Activated CD8-positive, alpha-beta memory T cell treated with anti-CD3 and anti-CD28 coated beads, Interleukin-2, amount 50 U/mL, for 1 hour (primary cell): ENCODE data around the gene ASB16.

Experiments used
- DNase-seq: peaks from one replicate; pipeline ENCODE4 v3.0.0-alpha.2; 2020; ENCODE audit errors: extremely low read depth

The ASB16 gene

DNA sequence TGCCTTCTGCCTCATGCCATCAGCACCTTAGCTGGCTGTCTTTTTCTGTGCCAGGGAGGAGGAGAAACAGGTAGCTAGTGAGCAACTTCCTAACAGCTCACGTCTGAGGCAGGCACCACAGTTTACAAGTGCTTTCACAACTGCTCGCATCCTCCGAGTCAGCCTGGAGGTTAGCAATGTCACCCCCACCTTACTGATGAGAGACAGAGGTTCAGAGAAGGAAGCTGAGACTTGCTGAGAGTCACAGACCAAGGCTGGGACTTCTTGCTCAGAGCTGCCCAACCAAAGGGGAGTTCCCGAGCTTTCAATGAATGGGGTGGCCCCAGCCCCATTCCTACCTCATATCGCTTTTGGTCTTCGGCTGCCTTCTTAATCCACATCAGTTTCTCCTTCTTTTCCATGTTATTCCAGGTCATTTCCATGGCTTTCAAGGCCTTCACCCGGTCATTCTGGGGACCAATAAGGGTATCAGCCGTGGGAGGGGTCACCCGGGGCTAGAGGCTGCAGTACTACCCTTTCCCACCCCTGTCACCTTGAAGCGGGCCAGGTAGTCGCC is 39.4 kb downstream of the ASB16 start:
- DNase-seq: no peak

DNA sequence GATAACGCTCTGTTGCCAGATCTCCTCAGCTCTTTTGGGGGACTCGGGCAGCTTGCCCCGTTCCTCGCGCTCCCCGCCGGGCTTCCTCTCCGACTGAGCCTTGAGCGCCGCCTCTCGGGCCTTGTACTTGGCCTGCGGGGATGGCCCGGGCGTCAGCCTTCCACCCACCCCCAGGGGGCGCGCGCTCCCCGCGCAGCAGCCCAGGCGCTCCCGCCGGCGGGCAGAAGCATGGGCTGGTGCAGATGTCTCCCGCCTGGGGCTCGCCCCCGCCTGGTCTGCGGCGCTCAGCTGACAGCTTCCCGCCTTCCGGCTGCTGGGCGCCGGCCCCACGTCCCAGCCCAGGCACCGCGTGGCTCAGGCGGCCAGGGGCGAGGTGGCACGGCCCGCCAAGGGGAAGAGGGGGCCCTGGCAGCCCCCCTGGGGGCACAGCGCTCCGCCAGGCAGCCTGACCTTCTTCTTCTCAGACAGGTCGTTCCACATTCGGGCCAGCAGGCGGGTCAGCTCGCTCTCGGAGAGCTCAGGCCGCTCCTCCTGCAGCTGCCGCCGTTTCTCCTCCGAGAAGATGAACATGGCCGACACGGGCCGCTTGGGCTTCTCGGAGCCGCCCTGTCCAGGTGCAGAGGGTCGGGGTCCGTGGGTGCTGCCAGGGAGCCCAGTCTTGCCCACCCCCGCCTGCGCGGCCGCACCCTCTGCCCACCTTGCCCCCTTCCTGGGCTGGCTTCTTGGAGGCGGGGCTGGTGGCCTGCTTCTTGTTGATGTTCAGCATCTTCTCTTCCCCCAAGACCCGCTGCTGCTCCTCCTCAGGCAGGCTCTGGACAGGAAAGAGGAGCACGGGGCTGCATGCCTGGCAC is 40.1 kb downstream of the ASB16 start:
- DNase-seq: no peak

- DNase-seq: no peak
These were observed 41.1 kb downstream of the ASB16 start for GRCh38 chr17:44211281-44212265.

DNA sequence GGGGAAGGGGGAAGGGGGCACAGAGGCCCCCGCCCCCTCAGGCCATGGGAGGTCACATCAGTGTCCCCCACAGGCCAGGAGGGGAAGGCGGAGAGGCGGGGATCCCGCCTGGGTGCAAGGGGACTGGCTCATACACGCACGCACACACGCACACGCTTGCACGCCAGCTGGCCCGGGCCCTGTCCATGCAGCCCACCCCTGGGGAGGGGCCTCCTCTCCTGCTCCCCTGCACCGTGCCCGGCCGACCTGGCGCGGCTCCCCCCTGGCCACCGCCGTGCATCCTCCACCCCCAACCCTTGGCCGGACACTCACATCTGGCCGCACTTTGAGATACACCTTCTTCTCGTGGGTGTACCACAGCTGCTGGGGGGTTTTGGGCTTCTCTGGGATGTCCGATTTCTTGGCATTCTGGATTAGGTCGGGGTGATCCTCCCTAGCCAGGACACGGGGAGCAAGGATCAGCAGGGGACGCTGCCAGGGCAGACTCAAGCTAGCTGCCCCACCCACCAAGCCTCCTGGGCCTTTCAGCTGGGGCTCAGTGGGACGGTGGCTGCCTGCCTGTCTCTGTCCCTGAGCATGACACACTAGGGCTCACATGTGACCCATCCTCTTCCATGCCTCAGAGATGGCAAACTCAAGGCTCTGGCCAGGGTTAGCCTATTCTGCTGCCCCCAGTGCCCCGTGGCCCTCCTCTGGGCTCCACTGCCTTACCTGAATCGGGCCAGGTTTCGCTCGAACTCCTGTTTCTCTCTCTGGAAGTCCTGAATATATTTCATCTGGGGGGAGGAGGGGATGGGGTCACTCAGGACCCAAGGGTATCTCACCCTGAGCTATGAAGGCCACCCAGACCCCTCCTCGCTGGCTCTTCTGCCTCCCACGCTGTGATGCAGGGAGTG is 42.3 kb downstream of the ASB16 start:
- DNase-seq: no peak

GRCh38 chr17:44213403-44214229 is 43.1 kb downstream of the ASB16 start:
- DNase-seq: no peak

DNA sequence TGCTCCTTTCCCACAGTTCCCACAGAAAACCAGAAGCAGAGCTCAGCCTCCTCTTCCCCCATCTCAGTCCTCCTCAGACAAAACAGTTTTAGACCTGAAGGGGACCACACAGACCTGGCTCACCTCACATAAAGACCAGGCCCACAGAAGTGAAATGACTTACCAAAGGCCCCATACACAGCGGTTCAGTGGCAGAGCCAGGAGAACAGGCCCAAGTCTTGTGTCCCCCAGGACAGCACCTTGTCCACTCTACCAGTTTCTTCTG is 43.7 kb downstream of the ASB16 start:
- no peak for DNase-seq

DNA sequence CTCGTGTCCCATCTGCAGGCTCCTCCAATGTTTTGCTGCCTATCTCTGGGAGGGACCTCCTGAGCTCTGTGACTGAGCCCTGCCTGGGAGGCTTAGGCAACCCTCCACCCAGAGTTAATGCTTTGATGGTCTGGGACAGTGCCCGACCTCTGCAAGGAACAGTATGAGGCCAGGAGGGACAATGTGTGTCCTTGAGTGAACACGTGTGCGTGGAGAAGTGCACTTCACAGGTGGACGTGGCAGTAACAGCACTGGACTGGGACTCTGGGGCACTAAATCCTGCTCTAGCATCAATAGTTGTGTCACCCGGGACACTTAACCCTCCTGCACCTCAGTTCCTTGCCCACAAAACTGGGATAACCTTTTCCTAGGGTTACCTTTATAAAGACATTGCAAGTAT is 44.4 kb downstream of the ASB16 start:
- no peak for DNase-seq

DNA sequence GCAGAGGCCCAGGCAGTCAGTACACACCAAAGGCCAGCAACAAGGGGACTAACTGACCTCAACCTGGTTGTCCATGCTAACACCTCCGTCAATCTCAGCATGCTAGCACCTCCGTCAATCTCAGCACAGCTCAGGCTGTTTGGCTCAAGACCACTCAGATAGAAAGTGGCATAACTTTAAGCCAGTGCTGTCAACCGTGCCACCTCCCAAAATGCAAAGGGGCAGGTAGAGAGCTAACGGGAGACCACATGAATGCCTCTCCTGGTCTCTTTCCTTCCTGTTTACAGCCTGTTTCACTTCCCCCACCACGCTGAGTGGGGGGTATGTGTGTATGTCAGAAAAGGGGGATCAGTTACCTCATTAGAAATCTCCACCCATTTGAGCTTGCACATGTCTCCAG is 45.7 kb downstream of the ASB16 start:
- no peak for DNase-seq

GRCh38 chr17:44216694-44217093 is 46.2 kb downstream of the ASB16 start:
- DNase-seq: no peak

GRCh38 chr17:44217738-44218343 is 47.3 kb downstream of the ASB16 start:
- no peak for DNase-seq

DNA sequence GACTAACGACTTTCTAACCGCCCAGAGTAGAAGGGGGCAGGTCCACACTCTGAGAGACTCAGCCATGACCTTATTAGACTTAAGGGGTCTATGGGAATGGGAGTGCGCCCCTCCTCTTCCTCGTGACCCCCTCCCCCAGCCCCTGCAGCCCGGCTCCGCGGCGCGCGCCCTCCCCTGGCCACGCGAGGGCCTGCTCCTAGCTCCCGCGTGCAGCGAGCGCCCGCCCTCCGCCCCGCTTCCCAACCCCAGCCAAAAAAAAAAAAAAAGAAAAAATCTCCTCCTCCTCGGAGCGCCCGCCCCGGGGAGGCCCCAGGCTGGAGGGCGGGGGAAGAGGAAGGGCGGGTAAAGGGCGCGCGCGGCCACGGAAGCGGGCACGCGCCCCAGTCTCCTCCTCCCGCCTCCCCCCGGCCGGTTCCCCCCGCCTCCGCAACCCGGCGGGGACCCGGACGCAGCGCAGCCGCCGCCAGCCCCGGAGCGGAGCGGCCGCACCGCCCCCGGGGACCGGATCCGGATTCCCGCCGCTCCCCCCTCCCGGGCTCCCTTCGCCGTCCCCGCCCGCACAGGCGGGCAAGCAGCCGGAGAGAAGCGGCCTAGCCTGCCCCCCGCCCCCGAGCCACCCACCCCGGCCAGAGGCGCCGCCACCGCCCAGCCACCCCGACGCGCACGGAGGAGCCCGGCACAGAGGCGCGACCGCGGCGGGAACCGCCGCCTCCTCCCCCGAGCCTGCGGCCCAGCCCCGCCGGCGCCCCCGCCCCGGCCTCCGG is 48.0 kb downstream of the ASB16 start:
- no peak for DNase-seq

DNA sequence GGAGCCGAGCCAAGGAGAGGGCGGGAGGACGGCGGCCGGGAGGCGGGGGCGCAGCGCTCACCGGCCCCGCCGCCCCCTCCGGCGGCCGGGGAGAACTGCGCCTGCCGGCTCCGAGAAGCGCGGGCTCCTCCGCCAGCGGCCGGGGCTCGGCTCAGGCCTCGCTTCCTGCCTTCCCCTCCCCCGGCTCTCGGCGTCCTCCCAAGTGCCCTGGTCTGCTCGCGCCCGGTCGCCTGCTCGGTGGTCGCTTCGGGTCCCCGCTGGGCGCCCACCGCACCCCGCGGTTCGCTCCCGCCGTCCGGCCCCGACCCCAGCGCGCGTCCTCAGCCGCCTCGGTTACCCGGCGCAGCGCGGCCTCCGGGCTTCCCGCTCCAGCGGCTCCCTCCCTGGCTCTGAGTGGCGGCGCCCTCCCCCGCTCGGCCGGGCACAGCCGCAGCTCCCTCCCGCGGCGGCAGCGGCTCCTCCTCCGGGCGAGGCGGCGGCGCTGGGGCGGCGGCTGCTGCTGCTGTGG is 48.7 kb downstream of the ASB16 start:
- DNase-seq: no peak

- DNase-seq: no peak
These were observed 49.2 kb downstream of the ASB16 start, which contains the start of gene UBTF for GRCh38 chr17:44219616-44220212. UBTF (minus strand) TSS chr17:44219675; CDS start chr17:44218229, 1,446 bp downstream.

- DNase-seq: no peak
These were observed 49.9 kb downstream of the ASB16 start for GRCh38 chr17:44220213-44221083.

GRCh38 chr17:44221084-44221861 is 50.8 kb downstream of the ASB16 start:
- no peak for DNase-seq

- DNase-seq: no peak
These were observed 51.3 kb downstream of the ASB16 start for GRCh38 chr17:44221862-44222111.
